Brain microvascular endothelial cell (primary cell): ENCODE data around the gene PACS1.

ENCODE experiments used
- DNase-seq: peaks from one replicate; pipeline ENCODE4 v3.0.0-alpha.2; 2020
- H3K27ac ChIP-seq: fragments of 250-450 bp; sonication (Bioruptor Pico); 2 replicates; pipeline ENCODE4 v1.5.1; 2020; ENCODE audit warnings: mild to moderate bottlenecking, moderate library complexity
- H3K27me3 ChIP-seq: fragments of 250-450 bp; sonication (Bioruptor Pico); replicated peaks from 2 replicates; pipeline ENCODE4 v1.5.1; 2020; ENCODE audit warnings: mild to moderate bottlenecking
- H3K36me3 ChIP-seq: fragments of 250-450 bp; sonication (Bioruptor Pico); replicated peaks from 2 replicates; pipeline ENCODE4 v1.5.1; 2020; ENCODE audit warnings: mild to moderate bottlenecking
- H3K4me3 ChIP-seq: 2 replicates; pipeline ENCODE4 v1.5.1; 2011; ENCODE audit warnings: low read depth, mild to moderate bottlenecking, control low read depth, low read length, moderate library complexity
- in situ Hi-C: cut with HindIII; loops from 2 replicates; pipeline ENCODE4 v1.10.0; 2017; ENCODE audit warnings: low sequenced_read_pairs, low pct_ligation_motif_present
- TF ChIP-seq, protein P1 (sequence below): IDR thresholded peaks from 2 replicates; pipeline ENCODE4 v1.5.1; 2011; ENCODE audit warnings: low read depth, mild to moderate bottlenecking, moderate library complexity, low read length, control low read depth, inconsistent platforms; ENCODE audit errors: missing control alignments

The PACS1 gene

DNA sequence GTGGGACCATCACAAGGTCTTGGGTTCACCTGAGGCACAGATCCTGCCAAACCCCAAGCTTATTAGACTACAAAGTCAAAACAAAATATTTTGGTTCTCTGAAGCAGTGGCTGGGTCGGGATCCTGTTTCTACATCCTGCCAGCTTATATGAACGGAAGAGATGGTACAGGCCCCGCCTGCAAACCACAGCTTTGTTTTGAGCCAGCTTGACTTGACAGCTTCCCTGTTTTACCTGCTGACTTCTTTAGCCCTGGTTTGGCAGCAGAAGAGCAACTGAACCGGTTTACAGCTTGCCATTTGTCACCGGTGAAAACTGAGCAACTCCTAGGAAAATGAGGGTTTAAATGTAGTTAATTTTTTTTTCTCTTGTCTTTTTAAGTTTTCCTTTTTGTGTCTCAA is 11.4 kb downstream of the PACS1 start:
- in situ Hi-C loops = no loop called here
- no peak for DNase-seq
- Histone ChIP-seq H3K4me3 (no peak overlapping the region), H3K27ac (peak overlapping the region; percentile 73), H3K27me3 (no peaks in the 10 kb centered on the region), H3K36me3 (peaks cover 5% of the 10 kb centered on the region)
- TF ChIP-seq, protein P1, sequence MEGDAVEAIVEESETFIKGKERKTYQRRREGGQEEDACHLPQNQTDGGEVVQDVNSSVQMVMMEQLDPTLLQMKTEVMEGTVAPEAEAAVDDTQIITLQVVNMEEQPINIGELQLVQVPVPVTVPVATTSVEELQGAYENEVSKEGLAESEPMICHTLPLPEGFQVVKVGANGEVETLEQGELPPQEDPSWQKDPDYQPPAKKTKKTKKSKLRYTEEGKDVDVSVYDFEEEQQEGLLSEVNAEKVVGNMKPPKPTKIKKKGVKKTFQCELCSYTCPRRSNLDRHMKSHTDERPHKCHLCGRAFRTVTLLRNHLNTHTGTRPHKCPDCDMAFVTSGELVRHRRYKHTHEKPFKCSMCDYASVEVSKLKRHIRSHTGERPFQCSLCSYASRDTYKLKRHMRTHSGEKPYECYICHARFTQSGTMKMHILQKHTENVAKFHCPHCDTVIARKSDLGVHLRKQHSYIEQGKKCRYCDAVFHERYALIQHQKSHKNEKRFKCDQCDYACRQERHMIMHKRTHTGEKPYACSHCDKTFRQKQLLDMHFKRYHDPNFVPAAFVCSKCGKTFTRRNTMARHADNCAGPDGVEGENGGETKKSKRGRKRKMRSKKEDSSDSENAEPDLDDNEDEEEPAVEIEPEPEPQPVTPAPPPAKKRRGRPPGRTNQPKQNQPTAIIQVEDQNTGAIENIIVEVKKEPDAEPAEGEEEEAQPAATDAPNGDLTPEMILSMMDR = no peak

DNA sequence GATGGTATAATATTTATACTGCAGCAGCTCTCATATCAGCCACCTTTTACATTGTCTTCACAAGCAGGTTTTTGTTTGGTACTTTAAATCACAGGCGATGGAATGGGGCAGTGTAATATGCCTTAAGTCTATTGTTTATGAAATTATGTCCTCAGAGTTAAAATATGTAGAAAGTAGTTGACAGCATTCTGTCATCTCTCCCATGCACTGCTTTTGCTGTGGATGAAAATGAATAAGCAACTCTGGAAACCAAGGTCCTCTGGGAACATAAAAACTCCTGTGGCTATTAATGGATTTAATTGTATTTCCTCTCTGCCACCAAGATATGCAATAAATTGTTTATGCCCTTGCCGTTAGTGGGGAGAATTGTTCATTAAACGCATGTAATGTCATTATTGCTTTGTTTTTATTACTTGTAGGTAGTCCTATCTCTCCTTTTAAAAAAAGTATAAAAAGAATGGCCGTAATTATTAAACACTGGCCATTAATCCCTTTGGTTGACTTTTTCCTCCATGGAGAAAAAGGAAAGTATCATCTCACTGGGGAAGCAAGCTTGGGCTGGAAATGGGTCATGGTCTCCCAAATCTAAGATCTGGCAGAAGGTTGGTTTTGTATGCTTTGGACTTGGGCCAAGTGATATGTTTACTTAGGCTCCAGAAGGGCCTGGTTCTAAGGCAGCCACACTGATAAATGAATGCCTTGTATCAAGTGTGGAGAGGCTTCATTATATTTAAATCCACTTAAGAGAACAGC is 13.1 kb downstream of the PACS1 start:
- no peak overlapping the region for H3K4me3 ChIP-seq
- in situ Hi-C loops = no loop called here
- TF ChIP-seq, protein P1 = no peak

DNA sequence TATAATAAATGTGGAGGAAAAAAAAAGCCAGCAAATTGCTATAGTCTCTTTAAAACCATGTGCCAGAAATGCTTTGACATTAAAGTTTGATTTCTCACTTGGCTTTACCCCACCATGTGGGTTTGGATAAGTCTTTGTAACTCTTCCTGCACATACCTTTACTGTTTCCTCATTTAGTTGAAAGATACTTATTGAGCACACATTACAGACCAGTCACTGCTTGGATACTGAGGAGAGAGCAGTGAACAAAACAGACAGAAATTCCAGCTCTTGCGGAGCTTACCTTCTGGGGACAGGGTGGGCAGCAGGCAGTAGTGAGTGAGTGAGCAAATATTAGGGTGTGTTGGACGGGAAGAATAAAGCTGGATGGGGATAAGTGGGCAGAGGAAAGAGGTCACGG is 13.7 kb downstream of the PACS1 start:
- H3K4me3 ChIP-seq = no peak overlapping the region
- no peaks in the 10 kb centered on the region for H3K36me3 ChIP-seq
- in situ Hi-C loops = no loop called here
- no peaks in the 10 kb centered on the region for H3K27me3 ChIP-seq
- no peak for DNase-seq
- TF ChIP-seq, protein P1 = no peak
- H3K27ac ChIP-seq = no peak overlapping the region

More for the DNA sequence above, 13.1 kb downstream of the PACS1 start:
- Histone ChIP-seq H3K36me3 (no peaks in the 10 kb centered on the region), H3K27ac (peak overlapping the region; percentile 11), H3K27me3 (no peaks in the 10 kb centered on the region)
- DNase-seq = no peak

DNA sequence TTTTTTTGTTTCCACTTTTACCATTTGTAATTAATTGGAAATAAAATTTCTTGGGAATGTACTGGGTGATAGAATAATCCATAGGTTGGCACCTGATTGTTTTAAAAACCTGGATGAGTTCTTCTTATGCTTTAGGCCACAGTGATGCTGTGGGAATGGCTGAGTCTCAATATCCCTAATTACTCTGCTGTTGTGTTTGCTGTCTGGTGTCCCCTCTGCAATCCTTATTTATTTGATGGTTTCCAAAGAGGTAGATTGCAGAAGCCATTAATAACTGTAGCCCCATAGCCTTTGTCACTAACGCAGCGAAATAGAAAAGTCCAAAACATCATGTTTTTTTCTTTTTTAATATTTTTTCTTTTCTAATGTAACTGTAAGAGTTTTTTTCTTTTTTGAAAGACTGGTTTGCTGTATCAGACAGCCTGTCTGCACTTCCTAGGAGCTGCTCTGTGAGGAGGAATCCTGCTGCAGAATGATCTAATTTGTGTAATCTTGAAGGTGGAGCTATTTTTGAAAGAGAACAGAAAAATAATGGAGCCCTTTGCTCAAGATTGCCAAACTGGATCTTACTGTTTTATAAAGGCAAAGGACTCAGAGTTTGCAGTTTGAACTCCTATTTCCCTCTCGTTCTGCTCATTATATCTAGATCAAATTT is 14.9 kb downstream of the PACS1 start:
- Histone ChIP-seq H3K36me3 (no peaks in the 10 kb centered on the region), H3K27me3 (no peaks in the 10 kb centered on the region), H3K4me3 (no peak overlapping the region), H3K27ac (no peak overlapping the region)
- in situ Hi-C loops = no loop called here
- TF ChIP-seq, protein P1 = no peak
- DNase-seq = no peak

DNA sequence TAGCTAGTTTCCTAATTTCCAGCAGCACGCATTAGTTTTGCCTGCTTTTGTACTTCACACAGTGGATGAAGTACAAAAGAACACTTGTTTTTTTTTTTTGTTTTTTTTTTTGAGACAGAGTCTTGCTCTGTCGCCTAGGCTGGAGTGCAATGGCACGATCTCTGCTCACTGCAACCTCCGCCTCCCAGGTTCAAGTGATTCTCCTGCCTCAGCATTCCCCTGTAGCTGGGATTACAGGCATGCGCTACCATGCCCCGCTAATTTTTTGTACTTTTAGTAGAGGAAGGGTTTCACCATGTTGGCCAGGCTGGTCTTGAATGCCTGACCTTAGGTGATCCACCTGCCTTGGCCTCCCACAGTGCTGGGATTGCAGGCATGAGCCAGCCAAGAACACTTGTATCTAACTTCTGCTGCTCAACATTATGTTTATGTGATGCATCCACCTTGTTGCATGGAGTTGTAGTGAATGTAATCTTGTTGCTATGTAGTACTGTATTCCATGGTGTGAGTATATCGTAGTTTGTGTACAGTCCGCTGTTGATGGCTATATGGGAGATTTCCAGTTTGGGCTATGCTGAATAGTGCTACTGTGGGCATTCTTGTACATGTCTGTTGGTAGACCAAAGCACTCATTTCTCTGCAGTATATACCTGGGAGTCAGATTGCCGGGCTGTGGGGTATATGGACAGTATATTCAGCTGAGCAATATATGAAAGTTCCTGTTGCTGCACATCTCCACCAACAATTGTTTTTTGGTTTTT is 17.3 kb downstream of the PACS1 start:
- peaks cover 2% of the 10 kb centered on the region for H3K36me3 ChIP-seq
- in situ Hi-C loops = no loop called here
- H3K27ac ChIP-seq = no peak overlapping the region
- no peak overlapping the region for H3K4me3 ChIP-seq
- DNase-seq = no peak
- TF ChIP-seq, protein P1 = no peak
- H3K27me3 ChIP-seq = no peaks in the 10 kb centered on the region
